ENCODE measurements around the gene SLC16A5.
A peak's percentile ranks its signal among the peaks of the same experiment; 100 is the strongest.
"Not testable (repeated sequence)": the region's sequence is repeated elsewhere in the genome, so short reads cannot be mapped to it uniquely, and the experiment has no call there.

SLC16A5 gene

GRCh38 chr17:75113798-75114551 is 26.2 kb downstream of the SLC16A5 start:
- DNase-seq = peak; percentile 91 to 94

GRCh38 chr17:75114552-75115314 is 27.0 kb downstream of the SLC16A5 start:
- DNase-seq = no peak

DNA sequence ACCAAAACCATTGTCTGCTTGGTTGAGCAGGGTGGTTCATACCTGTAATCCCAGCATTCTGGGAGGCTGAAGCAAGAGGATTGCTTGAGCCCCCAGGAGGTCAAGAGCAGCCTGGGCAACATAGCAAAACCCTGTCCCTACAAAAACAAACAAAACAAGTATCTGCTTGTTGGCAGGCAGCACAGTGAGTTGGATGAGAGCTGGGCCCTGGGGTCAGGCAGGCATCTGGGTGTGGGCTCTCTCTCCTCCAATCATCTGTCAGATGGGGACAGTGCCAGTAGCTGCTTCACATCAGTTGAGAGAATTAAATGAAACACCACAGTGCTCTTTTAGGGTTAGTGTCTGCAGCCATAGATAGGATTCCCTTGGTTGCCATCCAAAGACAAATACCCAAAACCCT is 27.8 kb downstream of the SLC16A5 start:
- DNase-seq = no peak

GRCh38 chr17:75116737-75117136 is 29.0 kb downstream of the SLC16A5 start:
- no peak for DNase-seq

DNA sequence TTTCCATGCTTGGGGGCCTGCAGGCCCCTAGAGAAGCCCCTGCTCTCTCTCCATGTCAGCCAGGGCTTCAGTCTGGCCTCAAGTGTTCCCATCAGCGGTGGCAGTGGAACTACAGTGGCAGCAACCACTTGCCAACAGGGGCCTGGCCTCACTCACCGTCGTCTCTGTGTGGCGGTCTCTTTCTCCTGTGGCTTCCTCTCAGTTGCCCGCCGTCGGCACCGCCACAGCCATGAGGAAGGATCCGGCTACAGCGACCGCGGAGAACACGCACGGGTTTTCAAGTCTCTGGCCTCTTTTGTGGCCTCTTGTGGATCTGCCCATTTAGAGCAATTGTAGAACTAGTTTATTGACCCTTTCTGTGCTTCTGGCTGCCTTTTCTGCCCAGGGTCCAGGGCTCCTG is 30.6 kb downstream of the SLC16A5 start:
- no peak for DNase-seq

- DNase-seq = peak; percentile 76
Observed at GRCh38 chr17:75124041-75124818, 36.5 kb downstream of the SLC16A5 start.

DNA sequence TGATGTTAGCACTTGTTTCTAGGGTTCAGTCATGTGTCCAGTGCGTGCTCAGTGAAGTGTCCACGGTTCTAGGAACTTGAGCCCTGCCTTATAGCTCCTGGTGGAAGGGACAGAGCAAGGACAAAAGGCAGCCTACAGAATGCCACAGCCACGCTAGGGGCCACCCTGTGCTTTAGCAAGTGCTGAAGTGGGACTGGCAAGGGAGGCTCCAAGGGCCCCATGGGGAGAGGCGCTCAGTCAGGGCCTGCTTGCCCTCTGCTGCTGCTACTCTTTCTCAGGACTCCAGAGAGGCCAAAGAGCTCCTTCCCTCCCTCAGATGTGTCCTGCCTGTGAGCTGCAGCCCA is 37.0 kb downstream of the SLC16A5 start:
- DNase-seq = no peak

GRCh38 chr17:75125984-75126383 is 38.2 kb downstream of the SLC16A5 start:
- no peak for DNase-seq

DNA sequence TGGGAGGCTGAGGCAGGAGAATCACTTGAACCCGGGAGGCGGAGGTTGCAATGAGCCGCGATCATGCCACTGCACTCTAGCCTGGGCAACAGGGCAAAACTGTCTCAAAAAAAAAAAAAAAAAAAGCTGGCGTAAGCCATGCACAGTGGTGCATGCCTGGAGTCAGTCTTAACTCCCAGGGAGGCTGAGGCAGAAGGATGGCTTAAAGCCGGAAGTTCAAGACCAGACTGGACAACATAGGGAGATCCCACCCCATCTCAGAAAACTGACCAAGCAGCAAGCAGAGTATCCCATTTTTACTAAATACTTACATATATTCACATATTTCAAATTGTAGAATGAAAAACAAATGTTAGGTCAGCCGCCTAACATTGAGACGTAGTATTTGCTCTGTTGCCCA is 39.2 kb downstream of the SLC16A5 start:
- no peak for DNase-seq

- DNase-seq = not testable (repeated sequence)
Observed at GRCh38 chr17:75127936-75128335, 40.2 kb downstream of the SLC16A5 start.

DNA sequence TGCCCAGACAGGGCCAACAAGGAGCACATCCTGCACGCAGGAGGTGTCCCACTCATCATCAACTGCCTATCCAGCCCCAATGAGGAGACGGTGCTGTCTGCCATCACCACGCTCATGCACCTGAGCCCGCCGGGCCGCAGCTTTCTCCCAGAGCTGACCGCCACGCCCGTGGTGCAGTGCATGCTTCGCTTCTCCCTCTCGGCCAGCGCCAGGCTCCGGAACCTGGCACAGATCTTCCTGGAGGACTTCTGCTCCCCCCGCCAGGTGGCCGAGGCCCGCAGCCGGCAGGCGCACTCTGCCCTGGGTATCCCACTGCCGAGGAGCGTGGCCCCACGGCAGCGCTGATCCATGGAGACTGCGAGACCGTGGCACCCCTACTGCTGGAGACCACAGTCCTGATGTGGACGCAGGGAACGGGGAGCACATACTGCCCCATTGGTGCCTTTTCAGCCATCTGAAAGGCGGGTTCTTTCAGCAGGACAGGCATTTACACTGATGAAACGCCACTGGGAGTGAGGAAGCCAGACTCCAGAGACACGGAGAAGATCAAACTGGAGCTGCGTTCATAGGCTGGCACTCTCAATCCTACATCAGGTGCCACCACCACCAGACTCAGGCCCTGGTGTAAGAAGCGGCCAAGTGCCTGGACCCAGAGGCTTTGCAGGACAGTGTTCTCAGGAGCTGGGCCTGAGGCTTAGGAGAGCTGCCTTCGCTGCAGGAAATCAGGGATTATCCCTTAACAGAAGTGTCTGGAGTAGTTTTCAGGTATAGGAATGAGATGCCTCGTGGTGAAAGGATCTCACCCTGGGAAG is 41.1 kb downstream of the SLC16A5 start:
- DNase-seq = no peak

- DNase-seq = no peak
Observed at GRCh38 chr17:75129576-75129975, 41.8 kb downstream of the SLC16A5 start.

DNA sequence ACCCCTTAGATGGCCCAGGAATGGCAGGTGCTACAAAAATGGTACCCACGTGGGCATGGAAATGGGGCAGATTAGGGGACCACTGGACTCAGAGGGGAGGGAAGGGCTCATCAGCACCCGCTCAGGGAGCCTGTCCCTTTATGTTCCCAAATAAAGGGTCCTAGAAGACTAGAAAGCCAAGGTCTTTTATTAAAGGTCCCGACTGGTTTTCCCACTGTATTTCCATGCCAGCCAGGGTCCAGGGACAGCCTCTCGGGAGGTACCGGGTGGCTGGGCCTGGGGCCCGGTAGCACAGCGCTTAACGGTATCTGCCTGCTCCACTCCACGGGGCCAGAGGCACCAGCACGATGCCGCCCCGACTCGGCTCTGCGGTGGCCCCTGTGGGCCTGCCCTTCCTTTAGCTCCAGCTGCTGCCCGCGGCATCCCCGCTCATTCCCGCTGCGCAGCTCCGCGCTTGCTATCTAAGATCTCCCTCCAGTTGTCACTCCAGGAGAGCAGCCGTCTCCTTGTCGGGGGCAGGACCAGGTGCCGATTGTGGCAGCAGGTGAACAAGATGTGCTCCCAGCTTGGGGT is 42.4 kb downstream of the SLC16A5 start:
- no peak for DNase-seq

DNA sequence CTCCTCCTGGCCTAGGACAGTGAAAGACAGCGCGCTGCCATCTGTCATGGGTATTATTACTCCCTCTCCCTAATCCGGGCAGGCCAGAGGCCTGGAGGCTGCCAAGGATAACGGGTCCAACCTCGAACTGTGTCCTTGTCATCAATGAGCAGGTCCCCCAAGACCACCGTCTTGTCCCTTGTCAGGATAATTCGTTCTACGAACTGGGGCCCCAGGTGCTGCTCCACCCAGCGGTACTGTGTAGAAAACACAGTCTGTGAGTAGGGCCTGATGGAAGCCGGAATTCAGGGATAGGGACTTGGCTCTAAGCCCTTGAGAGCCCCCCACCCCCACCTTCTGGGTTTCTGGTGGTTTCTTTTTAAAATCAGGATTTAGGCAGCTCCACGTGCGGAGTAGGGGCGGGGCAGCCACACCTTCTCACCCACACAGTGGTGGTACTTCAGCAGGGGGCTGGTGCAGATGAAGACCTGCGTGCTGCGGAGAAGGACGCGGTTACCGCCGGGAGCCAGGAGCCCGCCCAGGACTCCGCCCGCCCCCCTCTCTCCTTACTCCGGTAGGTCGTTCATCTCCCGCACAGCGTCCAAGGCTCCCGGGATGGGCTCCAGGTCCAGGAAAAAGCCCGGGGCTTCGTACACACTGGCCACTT is 43.0 kb downstream of the SLC16A5 start:
- peak; percentile 46 to 49 for DNase-seq

- peak; percentile 53 to 64 for DNase-seq
Observed at GRCh38 chr17:75131278-75132017, 43.7 kb downstream of the SLC16A5 start, which contains the start of gene NT5C. TSS of gene NT5C (minus strand) at chr17:75131742. CDS start at chr17:75131707, 35 bp downstream.

DNA sequence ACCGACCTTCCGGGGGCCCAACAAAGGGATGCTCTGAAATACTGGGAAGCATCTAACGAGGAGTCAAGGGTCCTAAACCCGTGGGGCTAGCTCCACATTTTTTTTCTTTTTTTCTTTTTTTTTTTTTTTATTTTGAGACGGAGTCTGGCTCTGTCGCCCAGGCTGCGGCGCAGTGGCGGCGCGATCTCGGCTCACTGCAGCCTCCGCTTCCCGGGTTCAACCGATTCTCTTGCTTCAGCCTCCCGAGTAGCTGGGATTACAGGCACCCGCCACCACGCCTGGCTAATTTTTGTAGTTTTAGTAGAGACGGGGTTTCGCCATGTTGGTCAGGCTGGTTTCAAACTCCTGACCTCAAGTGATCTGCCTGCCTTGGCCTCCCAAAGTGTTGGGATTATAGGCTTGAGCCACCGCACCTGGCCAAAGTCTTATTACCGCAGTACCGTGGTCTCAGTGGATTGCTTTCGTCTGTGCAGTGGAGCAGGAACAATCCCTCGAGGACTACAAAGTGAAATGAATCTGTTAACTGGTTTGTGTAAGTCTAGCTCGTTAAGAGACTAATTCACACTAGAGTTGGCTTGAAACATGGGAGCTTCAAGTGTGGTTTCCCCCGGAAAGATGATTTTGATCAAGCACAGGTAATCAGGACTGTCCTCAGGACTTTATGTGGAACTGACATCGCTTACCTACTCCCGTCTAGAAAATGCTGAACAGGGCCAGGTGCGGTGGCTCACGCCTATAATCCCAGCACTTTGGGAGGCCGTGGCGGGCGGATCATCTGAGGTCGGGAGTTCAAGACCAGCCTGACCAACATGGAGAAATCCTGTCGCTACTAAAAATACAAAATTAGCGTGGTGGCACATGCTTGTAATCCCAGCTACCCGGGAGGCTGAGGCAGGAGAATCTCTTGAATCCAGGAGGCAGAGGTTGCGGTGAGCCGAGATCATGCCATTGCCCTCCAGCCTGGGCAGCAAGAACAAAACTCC is 44.6 kb downstream of the SLC16A5 start:
- not testable (repeated sequence) for DNase-seq

GRCh38 chr17:75133001-75133400 is 45.2 kb downstream of the SLC16A5 start:
- no peak for DNase-seq

DNA sequence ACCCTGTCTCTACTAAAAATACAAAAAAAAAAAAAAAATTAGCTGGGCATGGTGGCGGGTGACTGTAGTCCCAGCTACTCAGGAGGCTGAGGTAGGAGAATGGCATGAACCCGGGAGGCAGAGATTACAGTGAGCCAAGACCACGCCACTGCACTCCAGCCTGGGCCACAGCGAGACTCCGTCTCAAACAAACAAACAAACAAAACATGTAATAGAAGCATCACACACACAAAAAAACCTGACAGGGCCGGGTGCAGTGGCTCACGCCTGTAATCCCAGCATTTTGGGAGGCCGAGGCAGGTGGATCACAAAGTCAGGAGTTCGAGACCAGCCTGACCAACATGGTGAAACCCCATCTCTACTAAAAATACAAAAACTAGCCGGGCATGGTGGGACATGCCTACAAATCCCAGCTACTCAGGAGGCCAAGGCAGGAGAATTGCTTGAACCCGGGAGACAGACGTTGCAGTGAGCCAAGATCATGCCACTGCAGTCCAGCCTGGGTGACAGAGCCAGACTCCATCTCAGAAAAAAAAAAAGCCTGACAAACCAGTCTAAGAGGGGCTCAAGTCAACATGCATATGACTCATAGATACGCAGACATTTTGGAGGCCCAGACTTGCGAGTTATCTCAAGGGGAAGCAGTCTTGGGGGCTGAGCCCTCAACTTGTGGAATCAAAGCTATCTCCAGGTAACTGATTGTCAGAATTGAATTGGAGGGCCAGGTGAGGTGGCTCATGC is 46.0 kb downstream of the SLC16A5 start:
- not testable (repeated sequence) for DNase-seq

DNA sequence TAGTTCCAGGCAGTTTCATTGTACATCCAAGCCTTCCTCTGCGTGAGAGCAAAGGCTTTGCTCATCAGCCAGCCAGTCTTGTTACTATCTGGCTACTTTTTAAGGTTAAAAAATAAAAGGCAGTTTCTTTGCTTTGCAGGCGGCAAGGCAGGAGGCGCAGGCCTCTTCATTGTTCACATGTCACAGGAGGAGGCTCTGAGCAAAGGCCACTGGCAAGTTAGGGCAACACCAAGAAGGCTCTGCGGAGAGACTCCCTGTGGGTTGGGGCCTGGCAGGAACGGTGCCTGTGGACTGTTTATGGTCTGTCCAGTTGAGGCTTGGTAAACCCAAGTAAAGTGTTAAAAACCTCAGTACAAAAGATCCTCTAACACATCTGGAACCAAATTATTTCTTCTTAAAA is 47.7 kb downstream of the SLC16A5 start:
- DNase-seq = no peak

Measured in activated CD4-positive, alpha-beta T cell treated with anti-CD3 and anti-CD28 coated beads for 4 hours (primary cell).